Amniotic stem cell (primary cell): ENCODE results near the gene MZF1.
"Not testable (repeated sequence)": the region's sequence is repeated elsewhere in the genome, so short reads cannot be mapped to it uniquely, and the experiment has no call there.

Experiments used
- DNase-seq: peaks from one replicate; lab custom pipeline; 2025; lab: John Stamatoyannopoulos, UW

Gene MZF1

GRCh38 chr19:58555369-58555885, 17.7 kb downstream of the MZF1 start:
- DNase-seq, result no peak

GRCh38 chr19:58554494-58555368, 18.4 kb downstream of the MZF1 start, which contains the start of gene CHMP2A:
CHMP2A (minus strand) TSS chr19:58555105; CDS start chr19:58554212, 893 bp downstream.
- no peak for DNase-seq

GRCh38 chr19:58553799-58554493, 19.2 kb downstream of the MZF1 start:
- DNase-seq, result no peak

GRCh38 chr19:58552655-58553054, 20.5 kb downstream of the MZF1 start:
- no peak for DNase-seq

DNA sequence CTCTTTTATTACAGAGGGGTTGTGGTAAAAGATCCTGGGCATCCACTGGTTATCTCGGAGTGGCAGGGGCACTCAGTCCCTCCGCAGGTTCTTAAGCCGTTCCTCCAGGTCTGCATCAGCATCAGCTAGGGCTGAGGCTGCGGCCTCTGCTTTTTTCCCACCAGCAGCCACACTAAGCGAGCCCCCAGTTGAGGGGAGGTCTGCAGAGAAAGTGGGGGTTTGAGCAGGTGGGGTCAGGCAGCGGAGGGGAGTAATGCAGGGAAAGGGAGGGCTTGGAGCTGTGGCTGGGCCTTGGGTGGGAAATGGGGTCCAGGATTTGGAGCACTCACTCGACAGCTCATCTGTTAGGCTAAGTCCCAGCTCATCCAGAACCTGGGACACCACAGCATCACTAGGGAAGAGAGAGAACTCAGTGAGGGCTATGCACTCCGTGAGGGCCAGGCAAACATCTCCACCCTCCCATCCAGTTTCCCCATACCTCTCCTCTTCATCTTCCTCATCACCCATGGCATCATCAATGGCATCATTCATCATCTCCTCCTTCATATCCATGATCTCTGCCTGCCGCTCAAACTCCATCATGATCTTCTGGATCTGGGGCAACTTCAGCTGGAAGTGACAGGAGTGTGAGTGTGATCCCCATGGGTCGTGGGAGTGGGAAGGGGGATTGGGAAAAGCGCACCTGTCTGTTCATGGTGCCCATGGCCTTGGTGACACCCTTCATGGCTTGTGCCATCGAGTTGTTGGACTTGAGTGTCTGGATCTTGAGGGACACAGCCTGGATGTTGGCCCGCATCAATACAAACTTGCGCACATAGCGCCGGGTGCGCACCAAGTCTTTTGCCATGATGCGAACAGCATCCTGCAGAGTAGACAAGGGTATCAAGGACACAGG, 21.3 kb downstream of the MZF1 start:
- no peak for DNase-seq

DNA sequence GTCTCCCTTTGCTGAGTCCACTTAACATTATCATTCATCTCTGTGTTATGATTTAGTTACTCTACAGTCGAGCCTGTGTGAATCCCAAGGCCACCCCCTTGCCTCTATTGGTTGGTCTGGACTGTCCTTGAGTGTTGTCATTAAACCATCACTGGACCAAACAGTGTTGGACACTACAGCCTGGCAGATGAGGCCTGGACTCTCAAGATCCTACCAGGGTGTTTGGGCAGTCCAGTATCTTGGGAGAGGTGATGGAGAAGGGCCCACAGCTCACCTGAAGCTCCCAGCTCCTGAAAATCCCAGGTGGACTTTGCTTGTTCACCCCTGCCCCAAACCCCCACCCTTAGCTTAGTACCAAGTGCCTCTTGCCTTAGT, 22.0 kb downstream of the MZF1 start:
- DNase-seq, result no peak

DNA sequence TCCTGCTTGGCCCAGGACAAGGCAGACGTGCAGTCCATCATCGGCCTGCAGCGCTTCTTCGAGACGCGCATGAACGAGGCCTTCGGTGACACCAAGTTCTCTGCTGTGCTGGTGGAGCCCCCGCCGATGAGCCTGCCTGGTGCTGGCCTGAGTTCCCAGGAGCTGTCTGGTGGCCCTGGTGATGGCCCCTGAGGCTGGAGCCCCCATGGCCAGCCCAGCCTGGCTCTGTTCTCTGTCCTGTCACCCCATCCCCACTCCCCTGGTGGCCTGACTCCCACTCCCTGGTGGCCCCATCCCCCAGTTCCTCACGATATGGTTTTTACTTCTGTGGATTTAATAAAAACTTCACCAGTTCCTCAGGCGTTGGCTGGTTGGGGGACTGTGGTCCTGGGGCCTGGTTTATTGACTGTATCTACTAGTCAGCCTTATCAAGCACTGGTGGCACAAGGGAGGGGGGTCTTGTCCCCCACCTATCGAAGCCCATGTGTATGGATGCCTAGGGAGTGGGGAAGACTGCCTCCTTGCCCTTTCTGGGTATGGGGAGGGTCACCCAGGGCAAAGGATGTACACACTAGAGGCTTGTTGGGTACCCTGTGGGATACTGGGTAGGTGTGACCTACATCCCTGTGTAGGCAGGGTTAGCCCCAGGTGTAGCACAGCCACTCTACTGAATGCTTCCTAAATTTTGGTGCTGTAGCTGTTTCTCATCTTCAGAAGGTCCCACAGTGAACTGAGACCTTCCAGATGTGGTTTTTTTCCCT, 22.6 kb downstream of the MZF1 start:
- DNase-seq, result no peak

DNA sequence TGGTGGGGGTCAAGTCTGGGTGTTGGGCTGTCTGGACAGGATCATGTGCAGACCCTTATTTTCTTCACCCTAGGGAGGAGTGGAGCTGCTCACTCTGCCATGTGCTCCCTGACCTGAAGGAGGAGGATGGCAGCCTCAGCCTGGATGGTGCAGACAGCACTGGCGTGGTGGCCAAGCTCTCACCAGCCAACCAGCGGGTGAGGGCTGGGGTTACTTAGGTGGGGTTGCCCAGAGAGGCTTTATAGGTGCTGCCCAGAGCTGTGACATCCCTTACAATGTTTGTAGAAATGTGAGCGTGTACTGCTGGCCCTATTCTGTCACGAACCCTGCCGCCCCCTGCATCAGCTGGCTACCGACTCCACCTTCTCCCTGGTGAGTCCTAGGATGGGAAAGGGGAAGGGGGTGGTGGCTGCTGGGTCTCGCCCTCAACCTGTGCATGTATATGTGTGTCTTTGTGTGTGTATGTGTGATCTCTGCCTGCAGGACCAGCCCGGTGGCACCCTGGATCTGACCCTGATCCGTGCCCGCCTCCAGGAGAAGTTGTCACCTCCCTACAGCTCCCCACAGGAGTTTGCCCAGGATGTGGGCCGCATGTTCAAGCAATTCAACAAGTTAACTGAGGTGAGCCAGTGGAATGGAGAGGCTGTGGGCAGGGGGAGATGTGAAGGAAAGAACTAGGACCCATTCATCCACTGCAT, 23.3 kb downstream of the MZF1 start:
- no peak for DNase-seq

GRCh38 chr19:58548859-58549663, 24.1 kb downstream of the MZF1 start:
- no peak for DNase-seq

GRCh38 chr19:58547323-58548312, 25.5 kb downstream of the MZF1 start:
- DNase-seq, result no peak

DNA sequence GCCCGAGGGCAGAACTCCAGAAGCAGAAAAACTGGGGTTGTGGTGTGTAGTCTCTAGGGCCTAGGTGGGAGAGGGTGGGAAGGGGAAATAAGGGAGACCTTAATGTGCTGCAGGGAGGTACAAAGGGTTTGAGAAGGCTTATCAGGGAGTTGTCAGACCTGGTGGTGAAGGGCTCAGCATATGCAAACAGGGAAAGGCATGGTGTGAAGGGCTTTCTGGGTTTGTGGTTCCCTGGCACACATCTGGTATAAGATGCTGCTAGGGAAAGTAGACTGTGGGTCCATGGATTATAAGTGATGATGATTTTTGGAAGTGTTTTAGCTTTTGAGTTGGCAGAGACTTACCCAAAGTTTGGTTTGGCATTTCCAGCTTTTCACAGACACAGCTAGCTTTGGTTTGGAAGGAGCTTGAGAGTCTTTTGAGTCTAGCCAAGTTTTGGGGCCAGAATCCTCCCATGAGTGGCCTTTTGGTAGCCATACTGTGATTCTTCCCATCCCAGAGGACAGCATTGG, 27.1 kb downstream of the MZF1 start:
- DNase-seq, result no peak

DNA sequence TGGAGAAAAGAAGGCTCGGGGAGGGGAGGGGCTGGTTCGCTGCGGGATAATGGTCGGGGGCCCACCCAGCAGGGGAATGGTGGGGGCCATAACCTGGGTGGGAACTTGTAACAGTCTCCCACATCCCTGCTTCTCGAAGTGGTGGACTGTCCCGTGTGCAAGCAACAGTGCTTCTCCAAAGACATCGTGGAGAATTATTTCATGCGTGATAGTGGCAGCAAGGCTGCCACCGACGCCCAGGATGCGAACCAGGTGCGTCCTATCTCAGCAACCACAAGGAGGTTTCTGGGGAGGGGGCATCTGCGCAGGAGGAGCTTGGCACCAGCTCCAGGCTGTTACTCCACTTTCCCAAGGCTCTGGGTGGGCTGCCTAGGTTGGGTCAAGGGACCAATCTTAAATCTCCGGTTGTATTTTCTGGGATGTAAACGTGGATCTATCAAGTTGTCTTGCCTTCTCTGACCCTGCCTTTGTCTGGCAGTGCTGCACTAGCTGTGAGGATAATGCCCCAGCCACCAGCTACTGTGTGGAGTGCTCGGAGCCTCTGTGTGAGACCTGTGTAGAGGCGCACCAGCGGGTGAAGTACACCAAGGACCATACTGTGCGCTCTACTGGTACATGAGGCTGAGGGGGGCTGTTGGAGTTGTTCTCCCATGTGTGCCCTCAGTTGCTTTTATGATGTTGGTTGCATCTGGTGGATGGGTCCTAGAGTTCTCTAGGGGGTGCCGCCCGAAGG, 27.7 kb downstream of the MZF1 start:
- no peak for DNase-seq

DNA sequence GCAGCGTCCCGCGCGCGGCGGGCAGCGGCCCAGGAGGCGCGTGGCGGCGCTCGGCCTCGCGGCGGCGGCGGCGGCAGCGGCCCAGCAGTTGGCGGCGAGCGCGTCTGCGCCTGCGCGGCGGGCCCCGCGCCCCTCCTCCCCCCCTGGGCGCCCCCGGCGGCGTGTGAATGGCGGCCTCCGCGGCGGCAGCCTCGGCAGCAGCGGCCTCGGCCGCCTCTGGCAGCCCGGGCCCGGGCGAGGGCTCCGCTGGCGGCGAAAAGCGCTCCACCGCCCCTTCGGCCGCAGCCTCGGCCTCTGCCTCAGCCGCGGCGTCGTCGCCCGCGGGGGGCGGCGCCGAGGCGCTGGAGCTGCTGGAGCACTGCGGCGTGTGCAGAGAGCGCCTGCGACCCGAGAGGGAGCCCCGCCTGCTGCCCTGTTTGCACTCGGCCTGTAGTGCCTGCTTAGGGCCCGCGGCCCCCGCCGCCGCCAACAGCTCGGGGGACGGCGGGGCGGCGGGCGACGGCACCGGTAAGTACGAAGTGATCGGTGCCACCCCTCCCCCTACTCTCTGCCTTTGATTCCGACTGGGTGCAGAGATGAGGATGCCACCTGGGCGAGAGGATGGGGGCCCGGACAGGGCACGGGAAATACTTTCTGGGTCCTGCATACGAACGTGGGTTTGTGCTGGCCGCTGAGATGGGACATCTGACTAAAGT, 28.4 kb downstream of the MZF1 start:
- no peak for DNase-seq

GRCh38 chr19:58543826-58544590, 29.1 kb downstream of the MZF1 start, which contains the start of gene TRIM28:
TRIM28 (plus strand) TSS chr19:58544064; CDS start chr19:58544758, 694 bp downstream.
- no peak for DNase-seq

- not testable (repeated sequence) for DNase-seq
Observed at GRCh38 chr19:58542641-58543372, 30.3 kb downstream of the MZF1 start.
